IPS-18a (cell line): Measurements from ENCODE around the gene DCC.

ENCODE experiments used
- H3K27ac ChIP-seq: one replicate; pipeline ENCODE4 v1.5.1; 2013; ENCODE audit warnings: low read length
- H3K27me3 ChIP-seq: one replicate; pipeline ENCODE4 v1.6.1; 2013; ENCODE audit warnings: mild to moderate bottlenecking, low read length; ENCODE audit not compliant: control insufficient read depth, insufficient read depth
- H3K36me3 ChIP-seq: one replicate; pipeline ENCODE4 v1.6.1; 2013; ENCODE audit warnings: low read depth, low read length; ENCODE audit not compliant: control insufficient read depth
- H3K4me1 ChIP-seq: one replicate; pipeline ENCODE4 v1.6.1; 2013; ENCODE audit warnings: low read depth, low read length; ENCODE audit not compliant: control insufficient read depth
- H3K4me3 ChIP-seq: one replicate; pipeline ENCODE4 v1.5.1; 2013; ENCODE audit warnings: low read length
- H3K9ac ChIP-seq: one replicate; pipeline ENCODE4 v1.6.1; 2013; ENCODE audit warnings: mild to moderate bottlenecking, low read length, moderate library complexity
- H3K9me3 ChIP-seq: one replicate; pipeline ENCODE4 v1.6.1; 2013; ENCODE audit warnings: low read depth, low read length; ENCODE audit not compliant: control insufficient read depth

Gene DCC

DNA sequence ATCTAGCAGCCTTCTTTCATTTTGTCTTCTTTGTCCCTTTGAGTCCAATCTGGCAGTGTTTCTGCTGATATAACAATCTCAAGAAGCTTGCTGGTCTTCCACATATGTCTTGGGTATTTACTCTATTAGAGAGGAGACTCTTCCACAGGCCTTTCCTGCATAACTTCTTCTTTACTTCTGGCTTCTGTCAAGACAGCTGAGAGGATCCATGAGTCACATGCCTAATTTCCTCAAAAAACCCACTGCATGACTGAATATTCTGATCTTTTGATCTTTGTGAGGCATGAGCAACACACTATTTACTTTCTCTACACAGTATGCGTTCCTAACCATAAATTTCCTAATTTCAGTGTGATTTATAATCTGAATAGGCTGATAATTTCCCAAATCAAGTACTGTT is 5.1 kb upstream of the DCC start:
- Histone ChIP-seq H3K4me3 (no peak overlapping the region), H3K9me3 (no peaks in the 10 kb centered on the region), H3K9ac (no peak overlapping the region), H3K27ac (no peak overlapping the region), H3K27me3 (peaks cover 19% of the 10 kb centered on the region), H3K36me3 (no peaks in the 10 kb centered on the region), H3K4me1 (no peaks in the 10 kb centered on the region)

GRCh38 chr18:52337276-52337675 is 2.7 kb upstream of the DCC start:
- Histone ChIP-seq H3K9ac (no peak overlapping the region), H3K4me3 (no peak overlapping the region), H3K9me3 (no peaks in the 10 kb centered on the region), H3K27me3 (peaks cover 42% of the 10 kb centered on the region), H3K27ac (no peak overlapping the region), H3K4me1 (peaks cover 3% of the 10 kb centered on the region), H3K36me3 (no peaks in the 10 kb centered on the region)

DNA sequence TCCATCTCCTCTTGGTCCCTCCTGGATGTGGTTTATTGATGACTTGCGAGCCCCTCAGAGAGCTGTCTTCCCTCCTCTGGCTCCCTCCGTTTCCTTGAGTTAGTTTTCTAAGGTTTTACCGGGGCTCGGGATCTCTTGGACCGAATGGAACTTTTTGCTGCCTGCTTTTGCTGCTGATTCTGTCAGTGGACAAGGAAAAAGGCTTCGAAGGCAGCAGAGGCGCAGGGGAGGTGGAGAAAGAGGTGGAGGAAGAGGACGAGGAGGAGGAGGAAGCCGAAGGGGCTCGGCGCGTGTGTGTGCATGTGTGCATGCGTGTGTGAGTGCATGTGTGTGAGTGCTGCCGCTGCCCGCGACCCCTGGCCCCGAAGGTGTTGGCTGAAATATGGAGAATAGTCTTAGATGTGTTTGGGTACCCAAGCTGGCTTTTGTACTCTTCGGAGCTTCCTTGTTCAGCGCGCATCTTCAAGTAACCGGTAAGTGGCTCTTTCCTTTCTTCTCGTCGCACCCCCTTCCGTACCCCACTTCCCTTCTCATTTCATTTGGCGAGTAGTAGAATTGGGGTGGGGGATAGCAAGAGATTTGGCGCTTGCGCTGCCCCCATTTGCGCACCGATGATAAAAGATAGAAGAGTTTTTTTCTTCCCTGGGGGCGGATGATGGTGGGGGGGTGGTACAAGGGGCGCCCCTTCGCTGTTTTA is 557 bp downstream of the DCC start:
- Histone ChIP-seq H3K36me3 (no peaks in the 10 kb centered on the region), H3K9me3 (no peaks in the 10 kb centered on the region), H3K27ac (no peak overlapping the region), H3K4me1 (peaks cover 3% of the 10 kb centered on the region), H3K27me3 (peaks cover 49% of the 10 kb centered on the region), H3K9ac (no peak overlapping the region), H3K4me3 (peak overlapping the region; percentile 74)

- Histone ChIP-seq H3K36me3 (no peaks in the 10 kb centered on the region), H3K4me1 (peaks cover 3% of the 10 kb centered on the region), H3K27ac (no peak overlapping the region), H3K27me3 (peaks cover 49% of the 10 kb centered on the region), H3K9me3 (no peaks in the 10 kb centered on the region), H3K9ac (no peak overlapping the region), H3K4me3 (peak overlapping the region; percentile 74)
These were observed 1.1 kb downstream of the DCC start for GRCh38 chr18:52341103-52341432.

DNA sequence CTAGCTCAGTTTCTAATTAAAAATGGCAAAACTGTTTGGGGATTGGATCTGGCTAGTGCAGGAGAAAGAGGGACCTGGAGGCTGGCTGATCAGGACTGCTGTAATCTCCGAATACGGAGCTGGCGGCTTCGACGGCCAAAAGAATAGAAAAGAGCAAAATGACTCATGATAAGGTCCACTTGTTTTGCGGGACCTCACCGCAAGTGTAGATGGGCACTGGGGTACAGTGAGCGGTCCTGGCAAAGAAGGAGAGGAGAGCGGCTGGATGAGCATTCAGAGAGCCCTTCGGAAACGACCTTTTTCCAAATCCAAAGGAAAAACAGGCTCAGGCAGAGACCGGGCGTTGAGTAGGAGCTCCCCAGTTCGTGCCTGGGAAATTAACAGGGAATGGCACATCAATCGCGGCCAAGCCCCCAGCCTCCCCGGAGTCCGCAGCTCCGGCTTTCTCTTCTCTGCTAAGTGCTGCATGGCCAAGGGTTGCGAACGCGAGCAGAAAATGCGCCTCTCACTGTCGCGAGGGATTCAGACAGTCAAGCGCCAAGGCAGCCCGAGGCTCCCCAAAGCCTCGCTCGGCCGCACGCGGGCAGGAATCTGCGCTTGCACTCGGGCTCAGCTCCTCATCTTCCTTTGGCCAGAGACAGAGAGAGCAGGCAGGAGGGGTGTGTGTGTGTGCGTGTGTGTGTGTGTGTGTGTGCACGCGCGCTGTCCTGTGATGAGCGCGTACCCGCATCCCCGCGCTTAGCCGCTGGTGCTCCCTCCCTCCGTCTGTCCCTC is 1.8 kb downstream of the DCC start:
- peak overlapping the region; percentile 74 for H3K4me3 ChIP-seq

DNA sequence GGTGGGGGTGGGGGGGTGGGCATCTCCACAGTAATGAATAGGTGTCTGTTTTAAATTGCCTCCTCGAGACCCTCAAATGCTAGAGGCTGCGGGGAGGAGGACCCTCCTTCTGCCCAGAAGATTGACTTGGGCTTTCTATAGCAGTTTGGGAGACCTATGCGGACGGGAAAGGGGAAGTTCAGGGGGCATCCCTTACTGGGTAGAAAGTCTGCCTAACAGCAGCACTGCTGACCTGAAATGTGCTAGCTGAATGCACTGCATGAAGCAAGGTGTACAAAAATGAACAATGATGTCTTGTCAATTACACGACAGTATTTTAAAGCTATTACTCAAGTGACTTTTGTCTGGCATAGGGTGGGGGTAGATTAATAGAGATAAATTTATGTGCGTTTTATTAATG is 2.5 kb downstream of the DCC start:
- no peak overlapping the region for H3K4me3 ChIP-seq
- H3K27ac ChIP-seq = no peak overlapping the region
- H3K27me3 ChIP-seq = peaks cover 49% of the 10 kb centered on the region
- H3K36me3 ChIP-seq = no peaks in the 10 kb centered on the region
- H3K4me1 ChIP-seq = peaks cover 3% of the 10 kb centered on the region
- no peak overlapping the region for H3K9ac ChIP-seq
- H3K9me3 ChIP-seq = no peaks in the 10 kb centered on the region

More for the DNA sequence above, 1.8 kb downstream of the DCC start:
- H3K9me3 ChIP-seq = no peaks in the 10 kb centered on the region
- peak overlapping the region; percentile 41 for H3K9ac ChIP-seq
- H3K27me3 ChIP-seq = peaks cover 49% of the 10 kb centered on the region
- H3K36me3 ChIP-seq = no peaks in the 10 kb centered on the region
- no peak overlapping the region for H3K27ac ChIP-seq
- peaks cover 3% of the 10 kb centered on the region for H3K4me1 ChIP-seq

GRCh38 chr18:52343138-52343537 is 3.1 kb downstream of the DCC start:
- H3K27ac ChIP-seq = no peak overlapping the region
- H3K9ac ChIP-seq = no peak overlapping the region
- no peaks in the 10 kb centered on the region for H3K9me3 ChIP-seq
- no peak overlapping the region for H3K4me3 ChIP-seq
- H3K27me3 ChIP-seq = peaks cover 48% of the 10 kb centered on the region
- peaks cover 3% of the 10 kb centered on the region for H3K4me1 ChIP-seq
- H3K36me3 ChIP-seq = no peaks in the 10 kb centered on the region

DNA sequence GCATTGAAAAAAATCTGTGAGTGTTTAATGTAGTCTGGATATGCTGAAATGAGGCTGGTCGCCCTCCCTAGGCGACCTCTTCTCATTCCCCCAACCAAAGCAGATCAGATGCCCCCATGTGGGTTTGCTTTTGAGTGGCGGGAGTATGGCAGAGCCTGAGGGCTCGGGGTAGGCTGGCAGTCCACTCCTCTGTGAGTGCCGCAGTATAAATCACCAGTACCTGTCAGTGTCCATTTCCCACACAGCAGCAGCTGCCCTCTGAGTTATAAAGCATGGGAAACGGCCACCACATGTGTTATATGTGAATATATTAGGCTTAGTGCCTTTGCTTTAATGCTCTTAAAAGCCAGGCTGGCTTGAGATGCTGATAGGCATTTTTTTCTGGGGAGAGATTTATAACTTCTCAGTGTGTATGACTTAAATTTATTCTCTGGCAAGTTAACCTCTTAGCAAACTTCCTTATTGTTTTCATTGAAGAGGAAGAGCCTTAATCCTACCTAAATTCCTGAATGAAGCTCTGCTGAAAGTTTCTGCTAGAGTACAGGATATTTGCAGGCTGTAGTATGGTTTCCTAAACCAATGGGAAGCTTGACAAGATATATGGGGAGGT is 3.8 kb downstream of the DCC start:
- H3K9me3 ChIP-seq = no peaks in the 10 kb centered on the region
- peaks cover 41% of the 10 kb centered on the region for H3K27me3 ChIP-seq
- H3K36me3 ChIP-seq = no peaks in the 10 kb centered on the region
- H3K4me3 ChIP-seq = no peak overlapping the region
- H3K27ac ChIP-seq = no peak overlapping the region
- no peak overlapping the region for H3K9ac ChIP-seq
- peaks cover 3% of the 10 kb centered on the region for H3K4me1 ChIP-seq

GRCh38 chr18:52344881-52345280 is 4.9 kb downstream of the DCC start:
- Histone ChIP-seq H3K4me3 (no peak overlapping the region), H3K27ac (no peak overlapping the region), H3K4me1 (peaks cover 3% of the 10 kb centered on the region), H3K9me3 (no peaks in the 10 kb centered on the region), H3K36me3 (no peaks in the 10 kb centered on the region), H3K27me3 (peaks cover 31% of the 10 kb centered on the region), H3K9ac (no peak overlapping the region)

DNA sequence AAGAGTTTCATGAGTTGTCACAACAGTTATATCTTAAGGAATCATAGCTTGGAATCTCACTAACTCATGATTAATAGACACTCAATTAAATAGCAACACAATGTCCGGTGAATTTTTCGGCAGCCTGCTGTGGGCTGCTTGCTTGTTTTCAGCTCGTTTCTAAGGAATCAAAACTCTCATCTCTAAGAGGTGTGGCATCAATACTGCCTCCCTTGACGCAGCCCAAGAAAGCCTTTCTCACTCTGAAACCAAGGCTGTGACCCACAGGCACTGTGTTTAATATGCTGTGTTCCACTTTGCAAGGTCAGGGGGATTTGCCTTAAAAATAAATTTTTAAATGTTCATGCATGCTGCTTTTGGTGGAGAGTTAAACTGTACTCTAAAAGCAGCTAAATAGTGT is 5.4 kb downstream of the DCC start:
- peaks cover under 1% of the 10 kb centered on the region for H3K4me1 ChIP-seq
- H3K27me3 ChIP-seq = peaks cover 25% of the 10 kb centered on the region

DNA sequence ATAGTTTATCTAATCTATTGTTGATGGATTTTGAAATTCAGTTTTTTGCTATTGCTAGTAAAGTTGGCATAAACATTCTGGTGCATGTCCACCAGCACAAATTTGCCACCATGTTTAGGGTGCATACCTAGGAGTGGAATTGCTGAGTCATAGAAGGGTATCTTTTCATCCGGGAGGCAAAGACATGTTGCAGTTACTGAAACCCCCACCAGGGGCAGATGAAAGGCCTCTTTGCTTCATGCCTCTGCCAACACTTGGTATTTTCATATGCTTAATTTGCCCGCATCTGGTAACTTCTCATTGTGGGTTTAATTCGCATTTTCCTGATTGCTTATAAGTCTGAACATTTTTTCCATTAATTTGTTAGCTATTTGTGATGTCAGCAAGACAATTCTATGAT is 8.2 kb downstream of the DCC start:
- Histone ChIP-seq H3K4me3 (no peak overlapping the region), H3K4me1 (no peaks in the 10 kb centered on the region), H3K27me3 (no peaks in the 10 kb centered on the region), H3K36me3 (no peaks in the 10 kb centered on the region), H3K9me3 (no peaks in the 10 kb centered on the region), H3K9ac (no peak overlapping the region), H3K27ac (no peak overlapping the region)

More for the DNA sequence above, 5.4 kb downstream of the DCC start:
- H3K9me3 ChIP-seq = no peaks in the 10 kb centered on the region
- H3K36me3 ChIP-seq = no peaks in the 10 kb centered on the region
- no peak overlapping the region for H3K27ac ChIP-seq
- no peak overlapping the region for H3K9ac ChIP-seq
- H3K4me3 ChIP-seq = no peak overlapping the region
